Measurements from ENCODE around the gene PHB1.
A peak's percentile ranks its signal among the peaks of the same experiment; 100 is the strongest.

- TF ChIP-seq ZNF660 (tag by site-specific recombination; IDR thresholded peaks at IDR 0.05) (0 out of 2 replicates have a peak, but pooled peaks have one; percentile 79), CTCF (tag by site-specific recombination; IDR thresholded peaks at IDR 0.05) (no peak), ZNF621 (tag by site-specific recombination; IDR thresholded peaks at IDR 0.05) (no peak), ZNF626 (tag by site-specific recombination; IDR thresholded peaks at IDR 0.05) (no peak), ZNF416 (tag by site-specific recombination; IDR thresholded peaks at IDR 0.05) (no peak), HOXA7 (CRISPR knock-in tag; IDR thresholded peaks at IDR 0.05; ENCODE audit: borderline replicate concordance) (no peak), REPIN1 (tag by site-specific recombination; IDR thresholded peaks at IDR 0.05; ENCODE audit: low read depth) (no peak), ATF2 (tag by site-specific recombination; IDR thresholded peaks at IDR 0.05; ENCODE audit: low read depth) (no peak), ZNF114 (tag by site-specific recombination; IDR thresholded peaks at IDR 0.05) (no peak), ZNF639 (tag by site-specific recombination; IDR thresholded peaks at IDR 0.05) (no peak)
Observed at GRCh38 chr17:49414622-49415350, at the start of gene PHB1.
